GM21447 (cell line): ENCODE results near the gene RYK.
"Not testable (repeated sequence)": the region's sequence is repeated elsewhere in the genome, so short reads cannot be mapped to it uniquely, and the experiment has no call there.

ENCODE experiments used
- ATAC-seq: cut with Tn5 transposase; IDR thresholded peaks from one replicate; pipeline ENCODE4 v1.9.1; 2021; ENCODE audit not compliant: unreplicated experiment

Gene RYK

GRCh38 chr3:134250717-134251220 lies at the start of gene RYK:
Gene RYK (minus strand): TSS chr3:134250859. CDS start chr3:134250654, 205 bp downstream.
- ATAC-seq, result peak; percentile 71

DNA sequence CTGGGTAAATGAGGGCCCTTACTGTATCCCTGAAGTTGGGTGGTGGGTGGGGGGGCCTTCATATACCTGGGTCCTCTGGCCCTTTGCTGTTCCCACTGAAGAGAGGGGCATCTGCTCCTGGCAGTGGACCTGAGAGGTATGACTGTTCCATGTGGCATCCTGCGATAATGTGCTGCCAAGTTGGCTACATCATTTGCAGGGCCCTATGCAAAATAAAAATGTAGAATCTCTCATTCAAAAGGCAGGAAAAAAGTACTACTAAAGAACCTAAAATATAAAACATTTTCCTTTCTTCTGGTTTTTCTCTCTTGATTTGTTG lies 49.2 kb upstream of the RYK start:
- no peak for ATAC-seq

GRCh38 chr3:134299185-134299887 lies 48.7 kb upstream of the RYK start:
- no peak for ATAC-seq

DNA sequence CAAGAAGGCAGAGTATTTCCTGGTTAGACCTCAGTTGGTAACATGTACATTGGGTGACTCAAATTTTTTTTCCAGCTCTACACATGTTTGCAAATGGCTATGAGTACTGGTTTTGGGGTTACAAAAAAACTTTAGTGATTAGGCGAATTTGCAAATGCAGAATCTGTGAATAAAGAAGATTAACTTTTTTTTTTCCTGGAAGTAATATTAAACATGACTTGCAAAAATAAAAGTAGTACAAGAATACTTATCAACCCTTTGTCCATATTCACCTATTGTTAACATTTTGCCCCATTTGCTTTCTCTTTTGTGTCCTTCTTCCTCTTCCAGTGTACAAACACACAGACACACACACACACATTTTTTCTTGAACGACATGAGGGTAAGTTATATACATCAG lies 47.6 kb upstream of the RYK start:
- no peak for ATAC-seq

GRCh38 chr3:134296616-134297015 lies 46.0 kb upstream of the RYK start:
- no peak for ATAC-seq

DNA sequence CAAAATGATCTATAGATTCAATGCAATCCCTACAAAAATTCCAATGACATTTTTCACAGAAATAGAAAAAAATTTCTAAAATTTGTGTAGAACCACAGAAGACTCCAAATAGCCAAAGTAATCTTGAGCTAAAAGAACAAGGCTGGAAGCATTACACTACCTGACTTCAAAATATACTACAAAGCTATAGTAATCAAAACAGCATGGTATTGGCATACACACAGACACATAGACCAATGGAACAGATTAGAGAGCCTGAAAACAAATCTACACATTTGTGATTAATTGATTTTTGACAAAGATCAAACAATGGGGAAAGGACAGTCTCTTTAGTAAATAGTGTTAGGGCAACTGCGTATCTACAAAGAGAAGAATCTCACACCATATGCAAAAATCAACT lies 45.3 kb upstream of the RYK start:
- no peak for ATAC-seq

- ATAC-seq, result peak; percentile 100
Observed at GRCh38 chr3:134294302-134295280, 43.9 kb upstream of the RYK start.

- ATAC-seq, result no peak
Observed at GRCh38 chr3:134291319-134292254, 40.9 kb upstream of the RYK start.

DNA sequence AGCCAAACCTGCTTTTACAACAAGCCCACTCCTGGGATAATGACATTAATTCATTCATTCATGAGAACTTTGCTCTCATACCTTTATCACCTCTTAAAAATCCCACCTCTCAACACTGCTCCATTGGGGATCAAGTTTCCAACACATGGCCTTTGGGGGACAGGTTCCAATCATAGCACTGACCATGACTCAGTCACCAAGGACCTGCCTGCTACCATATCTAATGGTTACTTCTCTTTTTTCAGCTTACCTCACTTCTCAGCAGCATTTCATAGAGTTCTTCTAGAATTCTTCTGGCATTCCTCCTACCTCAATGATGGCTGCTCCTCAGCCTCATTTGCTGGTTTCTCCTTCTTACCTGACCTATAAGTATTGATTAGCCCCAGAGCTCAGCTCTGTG lies 36.9 kb upstream of the RYK start:
- no peak for ATAC-seq

GRCh38 chr3:134284438-134284837 lies 33.8 kb upstream of the RYK start:
- no peak for ATAC-seq

DNA sequence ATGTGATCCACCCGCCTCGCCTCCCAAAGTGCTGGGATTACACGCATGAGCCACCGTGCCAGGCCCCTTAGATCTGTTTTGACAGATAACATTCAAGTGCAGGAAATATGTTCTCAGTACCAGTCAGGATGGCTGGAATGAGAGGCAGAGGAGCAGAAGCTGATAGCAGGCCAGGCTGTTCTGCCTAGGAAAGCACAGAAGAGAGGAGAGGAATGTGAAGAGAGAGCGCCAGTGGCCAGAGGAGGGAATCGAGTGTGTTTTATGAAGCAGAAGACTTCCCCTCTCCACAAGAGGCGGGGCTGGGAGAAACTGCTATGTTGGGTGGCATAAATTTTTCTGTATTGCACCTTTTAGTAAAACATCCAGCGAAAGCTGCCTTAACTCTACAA lies 32.0 kb upstream of the RYK start:
- no peak for ATAC-seq

GRCh38 chr3:134281912-134282658 lies 31.4 kb upstream of the RYK start:
- no peak for ATAC-seq

GRCh38 chr3:134279466-134279865 lies 28.8 kb upstream of the RYK start:
- no peak for ATAC-seq

DNA sequence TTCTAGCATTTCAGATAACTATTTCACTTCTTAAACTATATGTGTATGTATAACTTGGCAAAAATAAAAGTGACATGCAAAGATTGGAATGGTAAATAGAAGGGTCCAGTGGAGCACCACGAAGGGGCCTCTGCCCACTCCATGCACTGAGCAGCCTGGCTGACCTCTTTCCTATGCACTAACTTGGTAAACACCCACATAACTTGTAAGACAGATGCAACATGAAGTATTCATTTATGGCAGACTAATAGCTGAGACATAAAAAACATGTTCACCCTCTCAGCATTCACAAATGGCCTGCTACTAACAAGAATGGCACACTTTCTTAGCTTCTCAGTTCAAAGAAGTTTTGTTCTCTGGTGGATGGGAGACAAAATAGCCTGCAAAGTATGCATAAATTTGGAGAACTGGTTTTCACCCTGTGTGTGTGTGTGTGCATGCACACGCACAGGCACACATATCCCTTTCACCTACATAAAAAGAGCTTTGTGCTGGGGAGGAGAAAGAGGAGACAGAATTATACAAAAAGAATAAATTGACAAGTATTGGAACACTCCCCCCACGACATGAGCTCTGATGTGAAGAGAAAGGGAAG lies 26.5 kb upstream of the RYK start:
- ATAC-seq, result no peak

- ATAC-seq, result no peak
Observed at GRCh38 chr3:134276086-134276485, 25.4 kb upstream of the RYK start.

DNA sequence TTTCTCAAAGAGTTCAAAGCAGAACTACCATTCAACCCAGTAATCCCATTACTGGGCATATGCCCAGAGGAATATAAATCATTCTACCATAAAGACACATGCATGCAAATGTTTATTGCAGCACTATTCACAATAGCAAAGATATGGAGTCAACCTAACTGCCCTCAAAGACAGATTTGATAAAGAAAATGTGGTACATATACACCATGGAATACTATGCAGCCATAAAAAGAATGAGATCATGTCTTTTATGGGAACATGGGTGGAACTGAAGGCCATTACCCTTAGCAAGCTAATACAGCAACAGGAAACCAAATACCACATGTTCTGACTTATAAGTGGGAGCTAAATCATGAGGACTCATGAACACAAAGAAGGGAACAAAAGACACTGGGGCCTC lies 24.5 kb upstream of the RYK start:
- not testable (repeated sequence) for ATAC-seq

DNA sequence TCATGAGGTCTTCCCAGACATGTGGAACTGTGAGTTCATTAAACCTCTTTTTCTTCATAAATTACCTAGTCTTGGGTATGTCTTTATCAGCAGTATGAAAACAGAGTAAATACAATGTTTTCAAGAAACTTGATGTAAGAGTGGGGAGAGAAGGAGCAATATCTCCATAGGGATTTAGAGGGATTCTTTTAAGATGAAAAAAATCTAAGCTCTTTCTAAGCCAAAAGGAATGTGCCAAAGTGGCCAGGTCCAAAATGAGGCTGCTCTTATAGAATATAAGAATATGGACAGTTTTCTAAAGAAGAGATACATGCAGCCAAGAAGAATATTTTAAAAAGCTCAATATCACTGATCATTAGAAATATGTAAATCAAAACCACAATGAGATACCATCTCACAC lies 23.9 kb upstream of the RYK start:
- no peak for ATAC-seq

DNA sequence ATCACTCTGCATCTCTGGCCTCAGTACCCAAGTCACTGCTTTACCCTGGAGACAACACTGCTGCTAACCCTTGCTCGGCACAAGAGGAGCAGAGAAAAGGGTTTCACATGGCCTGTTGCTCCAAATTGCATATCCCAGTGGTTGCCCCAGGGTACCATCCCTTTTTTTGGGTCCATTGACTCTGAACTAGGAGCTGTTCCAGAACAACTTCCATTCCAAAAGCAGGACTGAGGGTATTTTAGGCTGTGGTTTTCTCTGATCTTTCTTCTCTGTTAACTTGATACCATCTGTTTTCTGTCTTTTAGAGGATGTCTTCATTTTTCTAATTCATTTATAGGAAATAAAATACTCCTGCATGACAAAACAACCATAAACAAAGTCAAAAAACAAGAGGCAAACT lies 17.3 kb upstream of the RYK start:
- ATAC-seq, result no peak

DNA sequence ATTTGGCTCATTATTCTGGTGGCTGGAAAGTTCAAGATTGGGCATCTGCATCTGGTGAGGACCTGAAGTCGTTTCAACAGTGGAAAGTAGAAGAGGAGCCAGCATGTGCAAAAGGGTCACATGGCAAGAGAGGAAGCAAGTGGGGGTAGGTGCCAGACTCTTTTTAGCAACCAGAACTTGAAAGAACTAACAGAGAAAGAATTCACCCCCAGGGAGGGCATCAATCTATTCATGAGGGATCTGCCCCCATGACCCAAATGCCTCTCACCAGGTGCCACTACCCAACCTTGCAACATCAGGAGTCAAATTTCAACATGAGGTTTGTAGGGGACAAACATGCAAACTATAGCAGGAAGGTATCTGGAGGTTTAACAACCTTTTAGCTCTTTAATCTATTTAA lies 10.3 kb upstream of the RYK start:
- no peak for ATAC-seq

- ATAC-seq, result no peak
Observed at GRCh38 chr3:134258761-134259347, 8.2 kb upstream of the RYK start.
